Posterior vena cava (tissue), 2 donors: ENCODE measurements around the gene PYY. TPM values are rescaled to one million over a fixed set of nuclear protein-coding genes. Genes with fewer than 3 reads are reported as not detected.

Experiments used
- DNase-seq: peaks from one replicate; pipeline ENCODE4 v3.0.0-alpha.2; 2020; ENCODE audit warnings: low spot score
- intact Hi-C, 2 donors: fragments of 100-400 bp; cut with DNase I; formaldehyde crosslinking; loops; one replicate each; pipeline versions ENCODE4 v1.14.1 to v1.14.2; 2022 to 2023
- total RNA-seq, 2 donors: library from RNA; stranded (reverse); fragmentation: NEBNext Ultra II Directional; extraction: Animal tissue kit (Norgen Biotek cat#: 25700); gene quantifications; one replicate each; pipeline ENCODE4 v1.2.1, GENCODE V29; 2021
- donor health status: DM: yes; HTN: yes; CAD: no.
- donor health status: DM: yes; HTN: yes; CAD: no.

Gene PYY
- total RNA-seq, 2 donors from 2014 or later = not detected

DNA sequence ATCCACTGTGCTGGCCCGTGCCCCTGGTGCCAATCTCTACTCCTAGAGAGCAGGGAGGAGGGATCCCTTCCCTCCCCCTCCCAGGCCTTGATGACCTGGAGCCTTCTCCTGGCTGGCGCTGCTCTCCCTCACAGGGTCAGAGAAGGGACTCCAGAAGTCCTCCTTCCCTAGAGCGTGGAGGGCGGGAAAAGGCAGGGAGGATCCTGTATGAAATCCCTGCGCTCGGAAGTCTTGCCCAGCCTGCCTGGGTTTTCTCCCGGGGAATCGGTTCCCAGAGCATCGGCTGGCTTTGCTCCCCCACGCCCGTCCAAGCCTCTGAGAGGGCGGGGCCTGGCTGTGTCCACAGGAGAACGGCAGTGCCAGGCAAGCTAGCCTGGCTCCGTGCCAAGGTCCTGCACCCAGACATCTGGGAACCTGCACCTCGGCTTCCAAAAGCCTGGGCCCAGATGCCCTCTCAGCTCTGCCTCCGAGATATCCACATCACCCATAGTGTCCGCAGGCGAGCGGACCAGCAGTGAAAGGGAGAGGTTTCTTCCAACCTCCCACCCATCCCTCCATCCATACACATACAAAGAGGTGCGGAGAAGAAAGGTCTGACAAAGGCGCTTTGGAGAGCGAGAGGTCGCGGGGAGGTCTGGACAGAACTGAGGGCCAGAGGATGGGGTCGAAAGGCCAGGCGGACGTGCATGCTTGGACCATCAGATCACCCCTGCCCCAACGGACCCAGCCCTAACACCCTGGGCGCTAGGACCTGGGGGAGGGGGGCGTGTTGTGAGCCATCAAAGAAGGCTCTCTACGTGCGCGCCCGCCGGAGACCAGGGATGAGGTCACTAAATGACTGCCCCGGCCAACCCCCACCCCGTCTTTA is 47.5 kb downstream of the PYY start:
- intact Hi-C loops = no loop called here

DNA sequence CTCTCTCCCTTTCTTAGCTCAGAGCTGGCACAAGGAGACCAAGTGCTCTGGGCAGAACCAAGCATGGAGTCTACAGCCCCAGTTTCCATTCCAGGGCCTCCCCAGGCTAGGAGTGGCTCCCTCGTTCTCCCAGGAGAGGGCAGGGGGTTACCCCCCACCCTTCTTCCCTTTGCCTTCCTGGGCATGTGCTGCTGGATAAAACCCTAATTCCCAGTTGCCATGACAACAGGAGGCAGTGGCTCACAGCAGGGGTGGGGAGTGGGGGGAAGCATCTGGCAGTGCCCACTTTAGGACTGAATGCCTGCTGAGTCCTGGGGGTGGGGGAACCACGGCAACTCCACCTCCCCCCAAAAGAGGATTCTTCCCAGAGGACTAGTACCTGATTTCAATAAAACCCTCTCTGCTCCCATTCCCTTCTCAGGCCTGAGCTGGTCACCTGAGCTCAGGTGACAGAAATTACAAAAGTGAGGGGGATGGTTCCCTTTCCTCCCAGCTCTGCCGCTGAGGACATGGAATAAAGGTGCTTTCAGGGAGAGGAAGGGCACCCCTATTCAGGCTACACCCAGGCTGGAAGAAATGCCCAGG is 48.2 kb downstream of the PYY start:
- DNase-seq = no peak
- intact Hi-C loops = no loop called here

More for the DNA sequence above, 47.5 kb downstream of the PYY start:
- peak; percentile 94 for DNase-seq

Other genes with a start within 250 kb of the PYY start
- not detected for gene SOST, start 195.1 kb downstream of the PYY start, total RNA-seq
- gene DUSP3, start 175.0 kb downstream of the PYY start, total RNA-seq = 100 to 1,000 TPM; 169 to 172 TPM
- not detected for gene CFAP97D1, start 173.5 kb downstream of the PYY start, total RNA-seq
- gene MPP3, start 120.8 kb downstream of the PYY start, total RNA-seq = 10 to 100 TPM in 1 of 2 donors, 1 to 10 TPM in 1; 8.5 to 10.2 TPM
- gene CD300LG, start 106.8 kb downstream of the PYY start, total RNA-seq = 1 to 10 TPM; 3.5 to 5.1 TPM
- gene MPP2, start 46.4 kb downstream of the PYY start, total RNA-seq = 10 to 100 TPM; 11.4 to 15.5 TPM
- not detected for gene PPY, start 11.5 kb downstream of the PYY start, total RNA-seq
- 1 to 10 TPM in 1 of 2 donors, under 1 TPM in 1; 0.86 to 1.2 TPM for gene NAGS, start 50.7 kb upstream of the PYY start, total RNA-seq
- 10 to 100 TPM; 12.9 to 14.8 TPM for gene TMEM101, start 61.0 kb upstream of the PYY start, total RNA-seq
- gene LSM12, start 112.7 kb upstream of the PYY start, total RNA-seq = 10 to 100 TPM; 37.5 to 38.2 TPM
- 10 to 100 TPM; 40.3 to 41.4 TPM for gene G6PC3, start 116.8 kb upstream of the PYY start, total RNA-seq
- 10 to 100 TPM; 28.5 to 51.7 TPM for gene HDAC5, start 169.7 kb upstream of the PYY start, total RNA-seq
- gene HROB, start 188.0 kb upstream of the PYY start, total RNA-seq = 1 to 10 TPM in 1 of 2 donors, under 1 TPM in 1; 0.65 to 1.2 TPM
- gene ASB16, start 216.8 kb upstream of the PYY start, total RNA-seq = 1 to 10 TPM in 1 of 2 donors, under 1 TPM in 1; 0.19 to 1.5 TPM
- gene TMUB2, start 233.0 kb upstream of the PYY start, total RNA-seq = 10 to 100 TPM; 26.3 to 31.2 TPM
- 10 to 100 TPM; 49.2 to 61.9 TPM for gene ATXN7L3, start 245.9 kb upstream of the PYY start, total RNA-seq